Measurements from ENCODE around the gene NEDD4L. TPM values are rescaled to one million over a fixed set of nuclear protein-coding genes. Genes with fewer than 3 reads are reported as not detected.

Gene NEDD4L
- total RNA-seq, 1 experiment from 2014 or later = 42.9 TPM

- ATAC-seq (no peak), DNase-seq (ENCODE audit: low read depth, low spot score) (no peak)
- Histone ChIP-seq H3K27ac (ENCODE audit: low read length) (no peak overlapping the region), H3K9me3 (ENCODE audit: control insufficient read depth, insufficient read depth, low read depth, low read length) (no peaks in the 10 kb centered on the region), H3K4me1 (ENCODE audit: control insufficient read depth, insufficient read depth, low read length) (no peaks in the 10 kb centered on the region), H3K4me3 (ENCODE audit: low read depth in 2 of 2, low read length in 2 of 2) (no peak overlapping the region), H3K27me3 (ENCODE audit: control insufficient read depth, insufficient read depth, low read length) (no peaks in the 10 kb centered on the region), H3K36me3 (ENCODE audit: control insufficient read depth, insufficient read depth, low read length) (no peaks in the 10 kb centered on the region)
- POLR2A ChIA-PET = no interaction called here
- in situ Hi-C loops (cut with HindIII; ENCODE audit: low pct_unique_long_range_greater_than_20kb, low sequenced_read_pairs) = no loop called here
- intact Hi-C loops (cut with micrococcal nuclease; ENCODE audit: unreplicated experiment) = no loop called here
- no TSS peak for BruUV-seq (replicated peaks)
- CTCF ChIA-PET = no interaction called here
- no peak for TF ChIP-seq SIN3A (IDR thresholded peaks at IDR 0.05; ENCODE audit: borderline replicate concordance, insufficient read depth, low read depth, low read length)
Observed at GRCh38 chr18:58010265-58010664, 33.8 kb upstream of the NEDD4L start.

GRCh38 chr18:58012356-58012755, 31.7 kb upstream of the NEDD4L start:
- Histone ChIP-seq H3K36me3 (ENCODE audit: control insufficient read depth, insufficient read depth, low read length) (no peaks in the 10 kb centered on the region), H3K9me3 (ENCODE audit: control insufficient read depth, insufficient read depth, low read depth, low read length) (no peaks in the 10 kb centered on the region), H3K27me3 (ENCODE audit: control insufficient read depth, insufficient read depth, low read length) (no peaks in the 10 kb centered on the region), H3K4me3 (ENCODE audit: low read depth in 2 of 2, low read length in 2 of 2) (no peak overlapping the region), H3K4me1 (ENCODE audit: control insufficient read depth, insufficient read depth, low read length) (no peaks in the 10 kb centered on the region), H3K27ac (ENCODE audit: low read length) (no peak overlapping the region)
- TF ChIP-seq TCF7L2 (IDR thresholded peaks at IDR 0.05; ENCODE audit: low read depth, low read length) = no peak
- no peak for TF ChIP-seq SIN3A (IDR thresholded peaks at IDR 0.05; ENCODE audit: borderline replicate concordance, insufficient read depth, low read depth, low read length)
- TF ChIP-seq POLR2AphosphoS5 (IDR thresholded peaks at IDR 0.05; ENCODE audit: low read depth, low read length) = no peak
- TF ChIP-seq CTCF (IDR thresholded peaks at IDR 0.05) = no peak
- TF ChIP-seq REST (IDR thresholded peaks at IDR 0.05; ENCODE audit: insufficient read depth in 1 of 2, low read depth in 2 of 2, low read length in 1 of 2) = no peak
- no TSS peak for BruUV-seq (replicated peaks)
- DNase-seq (ENCODE audit: low read depth, low spot score) (no peak), ATAC-seq (no peak)
- ChIA-PET POLR2A (no interaction called here), CTCF (no interaction called here)
- intact Hi-C loops (cut with micrococcal nuclease; ENCODE audit: unreplicated experiment) (no loop called here), in situ Hi-C loops (cut with HindIII; ENCODE audit: low pct_unique_long_range_greater_than_20kb, low sequenced_read_pairs) (no loop called here)

- DNase-seq (ENCODE audit: low read depth, low spot score) (peak; percentile 78), ATAC-seq (peak; percentile 56; the same call in 1 of the 2 replicates)
- no peaks in the 10 kb centered on the region for H3K36me3 ChIP-seq (ENCODE audit: control insufficient read depth, insufficient read depth, low read length)
- no TSS peak for BruUV-seq (replicated peaks)
- intact Hi-C loops (cut with micrococcal nuclease; ENCODE audit: unreplicated experiment) (no loop called here), in situ Hi-C loops (cut with HindIII; ENCODE audit: low pct_unique_long_range_greater_than_20kb, low sequenced_read_pairs) (no loop called here)
- no peaks in the 10 kb centered on the region for H3K27me3 ChIP-seq (ENCODE audit: control insufficient read depth, insufficient read depth, low read length)
- no peak for TF ChIP-seq REST (IDR thresholded peaks at IDR 0.05; ENCODE audit: insufficient read depth in 1 of 2, low read depth in 2 of 2, low read length in 1 of 2)
- no peak for TF ChIP-seq TCF7L2 (IDR thresholded peaks at IDR 0.05; ENCODE audit: low read depth, low read length)
- TF ChIP-seq SIN3A (IDR thresholded peaks at IDR 0.05; ENCODE audit: borderline replicate concordance, insufficient read depth, low read depth, low read length) = no peak
- TF ChIP-seq POLR2AphosphoS5 (IDR thresholded peaks at IDR 0.05; ENCODE audit: low read depth, low read length) = no peak
- TF ChIP-seq CTCF (IDR thresholded peaks at IDR 0.05) = no peak
- H3K9me3 ChIP-seq (ENCODE audit: control insufficient read depth, insufficient read depth, low read depth, low read length) = no peaks in the 10 kb centered on the region
- ChIA-PET POLR2A (no interaction called here), CTCF (no interaction called here)
- no peak overlapping the region for H3K4me3 ChIP-seq (ENCODE audit: low read depth in 2 of 2, low read length in 2 of 2)
- no peaks in the 10 kb centered on the region for H3K4me1 ChIP-seq (ENCODE audit: control insufficient read depth, insufficient read depth, low read length)
- no peak overlapping the region for H3K27ac ChIP-seq (ENCODE audit: low read length)
Observed at GRCh38 chr18:58013241-58014211, 30.5 kb upstream of the NEDD4L start.
